ENCODE measurements around the gene HOXC10.
A peak's percentile ranks its signal among the peaks of the same experiment; 100 is the strongest.

Gene HOXC10

DNA sequence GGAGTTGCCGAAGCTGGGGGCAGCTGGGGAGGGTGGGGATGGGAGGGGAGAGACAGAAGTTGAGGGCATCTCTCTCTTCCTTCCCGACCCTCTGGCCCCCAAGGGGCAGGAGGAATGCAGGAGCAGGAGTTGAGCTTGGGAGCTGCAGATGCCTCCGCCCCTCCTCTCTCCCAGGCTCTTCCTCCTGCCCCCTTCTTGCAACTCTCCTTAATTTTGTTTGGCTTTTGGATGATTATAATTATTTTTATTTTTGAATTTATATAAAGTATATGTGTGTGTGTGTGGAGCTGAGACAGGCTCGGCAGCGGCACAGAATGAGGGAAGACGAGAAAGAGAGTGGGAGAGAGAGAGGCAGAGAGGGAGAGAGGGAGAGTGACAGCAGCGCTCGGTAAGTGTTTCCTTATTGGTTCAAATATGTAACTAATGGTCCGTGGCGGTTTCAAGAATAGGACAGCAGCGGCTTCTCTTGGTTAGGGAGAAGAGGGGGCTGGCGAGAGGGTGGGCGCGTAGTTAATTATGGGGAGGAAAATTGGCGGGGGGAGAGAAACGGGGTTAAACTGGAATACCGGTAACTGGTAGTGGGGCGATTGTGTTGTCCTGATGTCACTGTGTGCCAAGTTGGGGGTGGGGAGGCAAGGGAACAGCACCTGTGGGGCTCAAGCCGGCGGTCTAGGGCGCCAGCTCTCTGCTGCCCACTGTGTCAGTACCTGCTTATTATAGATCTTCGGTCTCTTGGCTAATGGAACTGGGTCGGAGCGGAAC is 32.3 kb downstream of the HOXC10 start:
- H3K27ac ChIP-seq, result no peak overlapping the region
- H3K4me3 ChIP-seq (ENCODE audit: low read depth, low read length), result peak overlapping the region; percentile 3
- DNase-seq, result no peak
- H3K36me3 ChIP-seq (replicated peaks), result no peaks in the 10 kb centered on the region
- peaks cover 83% of the 10 kb centered on the region for H3K27me3 ChIP-seq (replicated peaks)
- in situ Hi-C loops (cut with HindIII; ENCODE audit: low pct_ligation_motif_present, low sequenced_read_pairs), result loop anchor here (25.0 kb wide), 1 partner anchor 195 kb away; no protein-coding TSS in a partner anchor
- TF ChIP-seq, protein P1, sequence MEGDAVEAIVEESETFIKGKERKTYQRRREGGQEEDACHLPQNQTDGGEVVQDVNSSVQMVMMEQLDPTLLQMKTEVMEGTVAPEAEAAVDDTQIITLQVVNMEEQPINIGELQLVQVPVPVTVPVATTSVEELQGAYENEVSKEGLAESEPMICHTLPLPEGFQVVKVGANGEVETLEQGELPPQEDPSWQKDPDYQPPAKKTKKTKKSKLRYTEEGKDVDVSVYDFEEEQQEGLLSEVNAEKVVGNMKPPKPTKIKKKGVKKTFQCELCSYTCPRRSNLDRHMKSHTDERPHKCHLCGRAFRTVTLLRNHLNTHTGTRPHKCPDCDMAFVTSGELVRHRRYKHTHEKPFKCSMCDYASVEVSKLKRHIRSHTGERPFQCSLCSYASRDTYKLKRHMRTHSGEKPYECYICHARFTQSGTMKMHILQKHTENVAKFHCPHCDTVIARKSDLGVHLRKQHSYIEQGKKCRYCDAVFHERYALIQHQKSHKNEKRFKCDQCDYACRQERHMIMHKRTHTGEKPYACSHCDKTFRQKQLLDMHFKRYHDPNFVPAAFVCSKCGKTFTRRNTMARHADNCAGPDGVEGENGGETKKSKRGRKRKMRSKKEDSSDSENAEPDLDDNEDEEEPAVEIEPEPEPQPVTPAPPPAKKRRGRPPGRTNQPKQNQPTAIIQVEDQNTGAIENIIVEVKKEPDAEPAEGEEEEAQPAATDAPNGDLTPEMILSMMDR (IDR thresholded peaks at IDR 0.05; ENCODE audit: low read depth, low read length, missing control alignments), result no peak

DNA sequence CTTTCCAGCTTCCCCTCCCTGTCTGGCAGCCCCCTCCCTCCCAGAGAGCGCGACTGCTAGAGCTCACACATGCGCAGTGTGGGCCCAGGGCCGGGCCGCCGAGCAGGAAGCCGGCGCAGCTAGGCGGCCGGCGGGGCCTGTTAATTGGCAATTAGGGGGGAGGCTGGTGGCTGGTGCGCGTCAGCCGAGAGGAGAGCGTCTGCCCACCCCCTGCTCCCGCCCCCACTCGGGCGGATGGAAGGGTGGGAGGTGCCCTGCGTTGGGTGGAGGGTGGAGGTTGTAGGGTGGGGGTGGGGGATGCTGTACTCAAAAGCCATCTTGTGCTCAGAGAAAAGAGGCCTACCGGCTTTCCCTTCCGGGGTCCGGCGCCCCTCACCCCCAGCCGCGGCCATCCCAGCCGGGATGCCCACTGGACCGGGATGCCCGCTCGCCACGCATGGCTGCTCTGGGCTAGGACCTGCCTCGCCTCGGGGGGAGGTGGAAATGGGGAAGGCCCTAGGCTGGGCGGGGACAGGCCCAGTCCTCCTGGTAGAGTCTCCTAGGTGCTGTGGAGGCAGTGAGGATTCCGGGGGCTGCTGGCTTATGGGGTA is 33.0 kb downstream of the HOXC10 start:
- no peak for DNase-seq
- H3K36me3 ChIP-seq (replicated peaks), result no peaks in the 10 kb centered on the region
- H3K27ac ChIP-seq, result no peak overlapping the region
- peaks cover 83% of the 10 kb centered on the region for H3K27me3 ChIP-seq (replicated peaks)
- H3K4me3 ChIP-seq (ENCODE audit: low read depth, low read length), result peak overlapping the region; percentile 12
- TF ChIP-seq, protein P1 (IDR thresholded peaks at IDR 0.05; ENCODE audit: low read depth, low read length, missing control alignments), result no peak
- in situ Hi-C loops (cut with HindIII; ENCODE audit: low pct_ligation_motif_present, low sequenced_read_pairs), result loop anchor here (25.0 kb wide), 1 partner anchor 194 kb away; no protein-coding TSS in a partner anchor

DNA sequence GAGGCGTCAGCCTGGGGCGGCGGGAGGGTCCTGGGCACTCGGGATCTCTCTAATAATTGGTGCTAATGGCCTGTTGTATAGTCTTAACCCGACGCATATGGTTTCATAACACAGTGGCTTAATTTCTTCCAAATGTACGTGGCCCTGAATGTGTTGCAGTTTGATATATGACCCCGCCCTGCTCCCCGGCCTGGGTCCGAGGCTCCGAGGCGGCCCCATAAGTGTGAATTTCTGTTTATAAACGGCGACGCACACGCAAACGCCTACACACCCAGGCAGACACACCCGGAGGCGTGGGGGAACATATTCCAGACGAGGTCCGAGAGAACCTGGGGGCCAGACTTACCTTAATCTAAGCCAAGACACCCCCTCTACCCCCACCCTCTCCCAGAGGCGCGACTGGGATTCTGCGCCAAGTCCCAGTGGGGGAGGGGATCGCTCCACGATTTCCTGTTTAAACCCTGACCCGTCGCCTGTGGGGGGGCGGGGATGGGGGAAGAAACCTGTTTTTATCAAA is 33.6 kb downstream of the HOXC10 start:
- no peak for DNase-seq
- H3K36me3 ChIP-seq (replicated peaks), result no peaks in the 10 kb centered on the region
- peaks cover 83% of the 10 kb centered on the region for H3K27me3 ChIP-seq (replicated peaks)
- H3K4me3 ChIP-seq (ENCODE audit: low read depth, low read length), result no peak overlapping the region
- TF ChIP-seq, protein P1 (IDR thresholded peaks at IDR 0.05; ENCODE audit: low read depth, low read length, missing control alignments), result no peak
- in situ Hi-C loops (cut with HindIII; ENCODE audit: low pct_ligation_motif_present, low sequenced_read_pairs), result loop anchor here (25.0 kb wide), 1 partner anchor 194 kb away; no protein-coding TSS in a partner anchor
- H3K27ac ChIP-seq, result no peak overlapping the region

DNA sequence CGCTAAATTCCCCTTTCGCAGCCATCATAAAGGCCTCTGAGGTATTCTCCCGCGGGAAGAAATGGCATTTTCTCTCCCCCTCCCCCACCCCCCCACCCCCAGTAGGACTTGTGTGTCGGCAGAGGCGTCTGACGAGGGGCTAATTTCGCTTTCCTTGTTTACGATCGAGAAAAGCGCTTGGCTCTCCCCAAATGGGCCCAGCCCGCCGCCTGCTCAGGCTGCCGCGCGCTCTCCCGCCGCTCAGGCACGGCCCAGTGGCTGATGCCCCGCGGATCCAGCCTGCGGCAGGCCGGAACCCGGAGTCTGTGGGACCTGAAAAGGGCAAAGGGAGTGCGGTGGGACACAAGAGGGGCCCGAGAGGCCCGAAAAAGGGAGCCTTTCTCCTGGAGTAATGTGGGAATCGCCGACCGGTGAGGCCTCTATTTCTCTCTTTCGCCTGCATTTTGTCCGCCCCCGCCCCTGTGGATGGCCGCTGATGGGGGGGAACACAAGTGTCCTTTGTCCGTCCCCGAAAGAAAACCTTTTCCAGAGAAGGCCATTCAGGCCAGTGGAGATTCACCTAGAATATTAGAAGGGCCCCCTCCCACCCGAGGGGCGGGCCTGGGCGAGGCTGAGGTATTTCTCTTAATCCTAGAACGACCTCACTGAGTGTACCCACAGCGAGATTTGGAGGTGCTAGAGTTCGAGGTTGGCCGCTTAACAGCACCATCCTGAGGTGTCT is 34.3 kb downstream of the HOXC10 start:
- H3K27ac ChIP-seq, result no peak overlapping the region
- no peak overlapping the region for H3K4me3 ChIP-seq (ENCODE audit: low read depth, low read length)
- H3K36me3 ChIP-seq (replicated peaks), result no peaks in the 10 kb centered on the region
- TF ChIP-seq, protein P1 (IDR thresholded peaks at IDR 0.05; ENCODE audit: low read depth, low read length, missing control alignments), result no peak
- H3K27me3 ChIP-seq (replicated peaks), result peaks cover 85% of the 10 kb centered on the region
- in situ Hi-C loops (cut with HindIII; ENCODE audit: low pct_ligation_motif_present, low sequenced_read_pairs), result loop anchor here (25.0 kb wide), 1 partner anchor 193 kb away; no protein-coding TSS in a partner anchor
- no peak for DNase-seq

DNA sequence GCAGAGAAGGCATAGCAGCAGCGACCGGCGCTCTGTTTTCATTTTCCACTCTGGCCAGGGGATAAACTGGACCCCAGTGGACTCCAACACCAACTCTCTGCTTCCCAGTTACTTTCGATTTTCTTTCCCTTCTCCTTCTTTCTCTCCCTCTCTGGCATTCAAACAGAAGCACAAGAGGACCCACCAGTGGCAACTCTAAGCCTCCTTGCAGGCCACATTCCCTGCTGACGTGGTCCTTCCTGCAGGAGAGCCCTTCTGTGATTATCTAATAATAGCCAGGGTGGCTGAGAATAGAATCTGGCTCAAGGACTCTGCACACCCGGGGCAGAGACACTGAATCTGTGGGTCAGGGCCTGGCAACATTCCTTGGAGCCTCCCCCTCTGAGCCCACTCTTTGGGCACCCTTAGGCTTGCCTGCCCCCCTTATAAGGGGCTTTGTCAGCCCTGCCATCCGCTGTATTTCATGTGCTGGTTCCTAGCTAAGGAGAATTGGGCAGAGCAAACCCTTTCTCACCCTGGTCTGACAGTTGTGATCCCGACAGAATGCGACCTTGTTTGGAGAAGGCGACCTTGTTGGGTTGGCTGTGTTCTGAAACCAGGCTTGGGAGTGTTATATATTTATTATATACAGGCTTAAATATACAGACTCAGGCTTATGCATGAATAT is 35.1 kb downstream of the HOXC10 start:
- peaks cover 85% of the 10 kb centered on the region for H3K27me3 ChIP-seq (replicated peaks)
- no peak overlapping the region for H3K27ac ChIP-seq
- no peaks in the 10 kb centered on the region for H3K36me3 ChIP-seq (replicated peaks)
- no peak for DNase-seq
- in situ Hi-C loops (cut with HindIII; ENCODE audit: low pct_ligation_motif_present, low sequenced_read_pairs), result loop anchor here (25.0 kb wide), 1 partner anchor 192 kb away; no protein-coding TSS in a partner anchor
- TF ChIP-seq, protein P1 (IDR thresholded peaks at IDR 0.05; ENCODE audit: low read depth, low read length, missing control alignments), result no peak
- no peak overlapping the region for H3K4me3 ChIP-seq (ENCODE audit: low read depth, low read length)
